Activated CD8-positive, alpha-beta memory T cell treated with anti-CD3 and anti-CD28 coated beads, Interleukin-2, amount 50 U/mL, for 1 hour (primary cell): Measurements from ENCODE around the gene HPS4.

Source experiments
- DNase-seq: peaks from one replicate; pipeline ENCODE4 v3.0.0-alpha.2; 2020; ENCODE audit errors: extremely low read depth

Gene HPS4

GRCh38 chr22:26466196-26466595 is 17.4 kb downstream of the HPS4 start:
- DNase-seq, result no peak

DNA sequence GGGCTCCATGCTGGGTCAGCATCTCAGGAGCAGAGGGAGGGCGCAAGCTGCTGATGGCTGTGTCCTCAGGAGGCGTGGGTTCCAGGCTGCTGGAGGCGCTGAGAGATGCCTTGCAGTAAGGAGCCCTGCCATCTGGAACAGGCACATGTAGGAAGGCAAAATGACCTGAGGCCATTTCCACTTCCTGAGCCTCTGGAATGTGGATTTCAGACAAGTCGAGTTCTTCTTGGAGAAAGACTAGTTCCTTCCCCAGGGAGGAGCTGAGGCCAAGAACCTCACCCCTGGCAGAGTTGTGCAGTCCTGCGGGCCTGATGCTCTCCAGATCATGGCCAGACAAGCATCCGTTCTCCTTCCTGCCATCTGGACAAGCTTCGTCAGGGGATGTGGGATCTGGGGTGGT is 19.3 kb downstream of the HPS4 start:
- no peak for DNase-seq

DNA sequence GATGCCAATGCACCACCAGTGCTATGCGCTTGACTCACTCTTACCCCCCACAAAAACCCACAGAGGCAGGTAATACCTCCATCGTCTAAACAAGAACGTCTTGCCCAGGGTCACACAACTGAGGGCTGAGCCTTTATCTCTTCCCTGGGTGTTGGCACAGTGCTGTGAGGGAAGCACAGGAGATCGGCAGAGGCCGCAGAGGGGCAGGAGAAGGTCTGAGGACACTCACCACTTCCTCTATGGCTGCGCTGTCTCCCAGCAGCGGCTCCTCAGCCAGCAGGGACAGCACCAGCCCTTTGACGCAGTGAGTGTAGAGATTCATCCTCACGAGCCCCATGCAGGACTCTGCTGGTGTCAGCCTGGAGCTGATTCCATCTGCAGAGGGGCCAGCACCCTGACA is 19.9 kb downstream of the HPS4 start:
- no peak for DNase-seq

- no peak for DNase-seq
These were observed 20.4 kb downstream of the HPS4 start for GRCh38 chr22:26463101-26463661.

- no peak for DNase-seq
These were observed 20.9 kb downstream of the HPS4 start for GRCh38 chr22:26462641-26463040.

DNA sequence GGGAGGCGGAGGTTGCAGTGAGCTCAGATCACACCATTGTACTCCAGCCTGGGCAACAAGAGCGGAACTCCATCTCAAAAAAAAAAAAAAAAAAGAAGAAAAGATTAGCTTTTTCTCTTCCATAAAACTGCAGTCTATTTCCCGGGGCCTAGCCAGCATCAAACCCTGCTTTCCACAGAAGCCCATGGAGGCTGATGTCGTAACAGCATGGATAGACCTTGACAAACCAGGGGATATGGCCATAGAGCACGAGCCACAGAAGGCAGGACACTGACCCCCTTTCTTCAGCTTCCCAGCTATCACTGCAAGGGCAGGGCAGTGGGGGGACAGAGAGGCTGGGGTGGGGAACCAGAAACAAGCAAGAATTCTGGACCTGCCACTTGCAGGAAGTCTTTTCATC is 21.5 kb downstream of the HPS4 start:
- DNase-seq, result no peak

- no peak for DNase-seq
These were observed 22.3 kb downstream of the HPS4 start for GRCh38 chr22:26461188-26461810.

GRCh38 chr22:26460202-26460601 is 23.4 kb downstream of the HPS4 start:
- DNase-seq, result no peak

DNA sequence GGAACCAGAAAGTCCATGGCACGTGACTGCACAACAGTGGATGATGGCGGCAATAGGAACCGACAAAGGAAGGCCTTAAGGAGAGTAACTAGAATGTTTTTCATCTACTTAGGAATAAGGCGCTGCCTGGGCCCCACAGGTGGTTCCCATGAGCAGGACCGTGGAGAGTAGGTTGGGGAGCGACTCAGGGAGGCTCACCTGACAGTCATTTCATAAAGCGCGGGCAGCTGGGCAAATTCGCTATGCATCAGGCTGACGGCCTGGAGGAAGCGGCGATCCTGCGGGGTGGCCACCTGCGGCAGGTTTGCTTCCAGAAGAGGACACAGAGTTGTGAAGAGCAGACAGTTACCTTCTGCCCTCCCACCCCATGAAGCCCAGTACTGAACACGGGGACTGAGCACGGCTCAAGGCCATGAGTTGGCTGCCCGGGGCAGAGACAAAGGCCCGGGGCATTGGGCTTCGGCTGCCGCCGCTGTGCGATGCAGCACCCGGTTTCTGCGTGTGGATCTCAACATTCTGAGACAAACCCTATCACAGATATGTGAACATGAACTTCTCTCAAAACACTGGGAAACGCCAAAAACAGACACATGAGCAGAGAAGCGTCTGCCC is 25.8 kb downstream of the HPS4 start:
- DNase-seq, result no peak

- no peak for DNase-seq
These were observed 29.6 kb downstream of the HPS4 start for GRCh38 chr22:26453812-26454500.

DNA sequence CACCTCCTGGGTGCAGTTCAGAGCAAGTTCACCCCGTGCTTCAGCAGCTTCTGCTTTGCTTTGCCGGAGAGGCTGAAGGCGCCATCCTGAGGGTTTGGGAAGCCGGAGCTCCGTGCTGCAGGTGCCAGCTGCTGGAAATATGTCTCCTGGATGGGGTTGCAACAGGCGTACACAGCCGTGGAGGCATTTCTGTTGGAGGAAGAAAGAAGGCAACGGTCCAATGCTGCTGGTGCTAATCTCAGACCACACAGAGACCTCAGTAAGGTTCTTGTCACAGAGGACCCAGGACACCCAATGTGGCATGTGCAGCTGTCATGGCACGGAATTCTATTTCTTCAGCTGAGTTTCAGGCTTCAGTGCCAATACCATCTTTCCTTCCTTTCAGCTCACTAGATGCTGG is 30.4 kb downstream of the HPS4 start:
- no peak for DNase-seq

DNA sequence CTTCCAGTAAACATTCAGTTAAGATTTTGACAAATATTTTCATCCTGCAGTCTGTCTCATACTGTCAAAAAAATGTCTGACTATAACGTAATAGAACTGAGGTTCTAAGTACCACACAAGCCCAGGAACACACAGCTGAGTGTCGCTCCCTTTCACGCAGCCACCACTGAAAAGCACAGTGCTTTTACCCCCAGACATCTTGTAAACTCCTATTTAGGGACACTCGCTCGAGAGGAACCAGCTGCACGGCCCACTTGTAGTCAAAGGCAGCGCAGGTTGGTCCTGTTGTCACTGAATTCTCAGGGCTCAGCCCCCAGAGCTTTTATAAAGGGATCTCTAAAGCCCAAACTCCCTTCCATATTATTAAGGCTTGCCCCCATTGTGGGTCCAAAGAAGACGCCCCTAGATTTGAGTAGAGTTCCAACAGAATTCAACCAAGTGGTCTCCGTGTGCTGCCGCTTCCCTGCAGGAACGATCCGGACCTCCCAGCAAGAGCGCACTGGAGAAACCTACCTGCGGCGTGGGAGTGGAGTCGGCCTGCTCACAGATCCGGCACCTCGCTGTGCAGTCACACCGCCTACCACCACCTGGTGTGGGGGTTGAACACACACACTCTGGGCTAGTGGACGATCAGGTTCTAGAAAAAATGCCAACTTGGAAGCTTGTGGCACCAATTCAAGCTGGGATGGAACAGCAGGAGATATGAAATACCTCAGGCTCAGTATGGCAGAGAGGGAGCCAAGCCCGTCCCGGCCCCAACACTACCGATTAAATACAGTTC is 31.2 kb downstream of the HPS4 start:
- no peak for DNase-seq

DNA sequence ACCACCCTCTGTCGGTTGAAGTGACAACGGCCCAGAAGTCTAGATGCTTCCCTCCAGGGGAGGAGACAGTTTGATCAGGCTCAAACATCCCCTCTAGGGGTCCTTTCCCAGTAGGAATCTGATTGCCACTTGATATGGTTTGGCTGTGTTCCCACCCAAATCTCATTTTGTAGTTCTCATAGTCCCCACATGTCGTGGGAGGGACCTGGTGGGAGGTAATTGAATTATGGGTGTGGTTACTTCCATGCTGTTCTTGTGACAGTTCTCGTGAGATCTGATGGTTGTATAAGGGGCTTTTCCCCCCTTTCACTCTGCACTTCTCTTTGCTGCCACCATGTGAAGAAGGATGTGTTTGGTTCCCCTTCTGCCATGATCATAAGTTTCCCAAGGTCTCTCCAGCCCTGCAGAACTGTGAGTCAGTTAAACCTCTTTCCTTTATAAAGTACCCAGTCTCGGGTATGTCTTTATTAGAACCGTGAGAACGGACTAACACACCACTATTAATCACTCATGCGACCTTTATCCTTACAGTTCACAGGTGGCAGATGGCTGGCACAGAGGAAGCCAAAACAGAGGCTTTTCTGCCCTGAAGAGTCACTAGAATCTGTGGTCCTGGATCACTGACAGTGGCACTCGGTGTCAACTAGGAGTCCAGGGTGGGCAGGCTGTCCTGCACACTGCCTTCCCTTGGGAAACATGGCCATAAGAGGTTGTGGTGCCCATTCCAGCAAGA is 33.0 kb downstream of the HPS4 start:
- no peak for DNase-seq

DNA sequence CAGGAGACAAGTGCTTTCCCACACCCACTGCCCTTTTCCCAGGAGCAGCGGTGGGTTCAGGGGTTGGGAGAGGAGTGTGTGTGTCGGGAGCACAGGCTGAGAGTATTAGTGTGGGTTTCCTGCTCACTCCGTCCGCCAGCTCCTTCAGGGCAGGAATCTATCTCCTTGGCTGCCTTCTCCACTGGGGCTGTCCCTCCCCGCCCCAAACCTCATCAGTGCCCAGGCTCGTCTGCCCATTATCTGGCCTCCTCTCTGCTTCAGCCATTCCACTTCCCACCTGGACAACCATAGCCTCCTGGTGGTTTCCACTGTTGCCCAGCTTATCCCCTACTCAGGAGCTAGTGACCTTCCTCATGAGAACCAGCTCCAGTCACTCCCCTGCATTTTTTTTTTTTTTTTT is 34.6 kb downstream of the HPS4 start:
- no peak for DNase-seq

DNA sequence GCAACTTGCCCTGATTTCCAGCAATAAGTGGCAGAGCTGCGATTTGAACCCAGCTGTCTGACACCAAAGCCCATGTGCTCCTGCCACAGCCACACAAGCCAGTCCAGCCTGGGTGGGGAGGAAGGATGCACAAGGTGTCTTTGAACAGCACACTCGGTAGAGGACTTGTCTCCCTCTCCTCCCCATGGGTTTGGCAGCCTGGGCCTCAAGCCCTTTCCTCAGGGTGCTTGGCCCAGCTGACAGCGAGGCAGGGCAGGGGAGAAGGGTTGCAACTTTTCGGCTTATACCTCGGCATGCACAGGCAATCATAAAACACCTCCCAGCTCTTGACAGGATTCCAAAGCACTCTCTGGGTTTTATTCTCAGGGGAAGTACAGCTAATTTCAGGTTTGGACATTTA is 35.2 kb downstream of the HPS4 start:
- DNase-seq, result no peak

GRCh38 chr22:26447584-26448329 is 35.8 kb downstream of the HPS4 start:
- no peak for DNase-seq

- no peak for DNase-seq
These were observed 36.6 kb downstream of the HPS4 start for GRCh38 chr22:26446808-26447515.

DNA sequence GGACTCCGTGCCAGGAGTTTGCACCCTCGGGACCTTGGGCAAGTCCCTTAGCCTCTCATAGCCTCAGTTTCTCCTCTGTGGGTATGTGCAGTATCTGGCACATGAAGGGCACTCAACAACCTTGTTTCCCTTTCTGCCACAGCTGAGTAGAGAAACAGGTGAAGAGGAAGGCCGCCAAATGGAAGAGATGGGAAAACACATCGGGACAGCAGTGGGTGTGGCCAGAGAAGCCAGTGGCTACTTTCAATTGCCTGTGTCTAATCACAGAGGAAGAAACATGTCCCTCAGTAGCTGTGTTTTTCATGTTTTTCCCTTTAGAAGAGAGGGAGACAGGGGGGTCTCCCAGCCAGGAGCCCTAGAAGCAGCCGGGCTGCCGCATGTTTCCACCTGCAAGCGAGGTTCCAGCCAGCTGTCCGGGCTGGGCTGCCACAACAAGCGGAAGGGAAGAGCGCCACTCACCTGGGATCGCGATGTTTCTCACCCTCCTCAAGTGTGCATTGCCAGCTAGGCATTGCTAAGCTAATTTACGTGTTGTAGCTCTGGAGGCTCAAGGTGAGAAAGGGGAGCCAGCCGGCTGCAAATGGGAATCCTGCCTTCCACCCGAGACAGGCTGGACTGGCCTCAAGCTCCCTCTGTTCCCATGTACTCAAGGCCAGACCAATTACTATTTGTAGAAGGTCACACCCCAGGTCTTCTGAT is 37.9 kb downstream of the HPS4 start:
- DNase-seq, result no peak

- no peak for DNase-seq
These were observed 38.8 kb downstream of the HPS4 start for GRCh38 chr22:26444777-26445176.
